Tibial nerve (tissue), 3 donors: ENCODE data around the gene HOXB2.

ENCODE experiments used
- POLR2A ChIP-seq, 2 donors: fragments of 450-650 bp; IDR thresholded peaks; one replicate each; pipeline ENCODE4 v1.6.1; 2017; ENCODE audit warnings: antibody characterized with exemption in 2 of 2, mild to moderate bottlenecking in 2 of 2, moderate library complexity in 2 of 2
- TF ChIP-seq, protein P1 (sequence below), 5 experiments: fragments of 200-600 bp in 3 of 5; fragments of 450-650 bp in 2 of 5; sonication (generic) in 3 of 5; IDR thresholded peaks; one replicate each; pipeline ENCODE4 v1.5.1; 2016 to 2019; ENCODE audit warnings: antibody characterized with exemption in 5 of 5, mild to moderate bottlenecking in 3 of 5, moderate library complexity in 2 of 5

DNA sequence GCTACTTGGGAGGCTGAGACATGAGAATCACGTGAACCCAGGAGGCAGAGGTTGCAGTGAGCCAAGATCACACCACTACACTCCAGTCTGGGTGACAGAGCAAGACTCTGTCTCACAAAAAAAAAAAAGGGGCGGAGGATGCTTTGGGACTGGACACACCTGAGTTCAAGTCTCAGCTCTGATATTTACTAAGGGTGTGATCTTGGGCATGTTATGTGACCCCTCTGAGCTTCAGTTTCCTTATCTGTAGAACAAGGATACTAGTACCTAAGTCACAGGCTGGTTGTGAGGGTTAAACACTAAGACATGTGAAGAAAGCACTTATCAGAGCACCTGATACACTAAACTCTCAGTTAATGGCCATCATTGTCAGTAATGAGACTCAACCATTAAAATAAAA lies 40.0 kb downstream of the HOXB2 start:
- TF ChIP-seq, protein P1, sequence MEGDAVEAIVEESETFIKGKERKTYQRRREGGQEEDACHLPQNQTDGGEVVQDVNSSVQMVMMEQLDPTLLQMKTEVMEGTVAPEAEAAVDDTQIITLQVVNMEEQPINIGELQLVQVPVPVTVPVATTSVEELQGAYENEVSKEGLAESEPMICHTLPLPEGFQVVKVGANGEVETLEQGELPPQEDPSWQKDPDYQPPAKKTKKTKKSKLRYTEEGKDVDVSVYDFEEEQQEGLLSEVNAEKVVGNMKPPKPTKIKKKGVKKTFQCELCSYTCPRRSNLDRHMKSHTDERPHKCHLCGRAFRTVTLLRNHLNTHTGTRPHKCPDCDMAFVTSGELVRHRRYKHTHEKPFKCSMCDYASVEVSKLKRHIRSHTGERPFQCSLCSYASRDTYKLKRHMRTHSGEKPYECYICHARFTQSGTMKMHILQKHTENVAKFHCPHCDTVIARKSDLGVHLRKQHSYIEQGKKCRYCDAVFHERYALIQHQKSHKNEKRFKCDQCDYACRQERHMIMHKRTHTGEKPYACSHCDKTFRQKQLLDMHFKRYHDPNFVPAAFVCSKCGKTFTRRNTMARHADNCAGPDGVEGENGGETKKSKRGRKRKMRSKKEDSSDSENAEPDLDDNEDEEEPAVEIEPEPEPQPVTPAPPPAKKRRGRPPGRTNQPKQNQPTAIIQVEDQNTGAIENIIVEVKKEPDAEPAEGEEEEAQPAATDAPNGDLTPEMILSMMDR (IDR thresholded peaks at IDR 0.05): no peak
- TF ChIP-seq POLR2A (IDR thresholded peaks at IDR 0.05): no peak
